AG09319 (cell line): ENCODE data around the gene CCDC142.

ENCODE experiments used
- DNase-seq: peaks from one replicate; pipeline ENCODE4 v3.0.0-alpha.2; 2010; ENCODE audit warnings: low read depth; ENCODE audit errors: extremely low read depth
- TF ChIP-seq, protein P1 (sequence below): IDR thresholded peaks from 2 replicates; pipeline ENCODE4 v1.5.1; 2011; ENCODE audit warnings: low read depth, mild to moderate bottlenecking, inconsistent platforms, low read length, moderate library complexity

Gene CCDC142, protein sequence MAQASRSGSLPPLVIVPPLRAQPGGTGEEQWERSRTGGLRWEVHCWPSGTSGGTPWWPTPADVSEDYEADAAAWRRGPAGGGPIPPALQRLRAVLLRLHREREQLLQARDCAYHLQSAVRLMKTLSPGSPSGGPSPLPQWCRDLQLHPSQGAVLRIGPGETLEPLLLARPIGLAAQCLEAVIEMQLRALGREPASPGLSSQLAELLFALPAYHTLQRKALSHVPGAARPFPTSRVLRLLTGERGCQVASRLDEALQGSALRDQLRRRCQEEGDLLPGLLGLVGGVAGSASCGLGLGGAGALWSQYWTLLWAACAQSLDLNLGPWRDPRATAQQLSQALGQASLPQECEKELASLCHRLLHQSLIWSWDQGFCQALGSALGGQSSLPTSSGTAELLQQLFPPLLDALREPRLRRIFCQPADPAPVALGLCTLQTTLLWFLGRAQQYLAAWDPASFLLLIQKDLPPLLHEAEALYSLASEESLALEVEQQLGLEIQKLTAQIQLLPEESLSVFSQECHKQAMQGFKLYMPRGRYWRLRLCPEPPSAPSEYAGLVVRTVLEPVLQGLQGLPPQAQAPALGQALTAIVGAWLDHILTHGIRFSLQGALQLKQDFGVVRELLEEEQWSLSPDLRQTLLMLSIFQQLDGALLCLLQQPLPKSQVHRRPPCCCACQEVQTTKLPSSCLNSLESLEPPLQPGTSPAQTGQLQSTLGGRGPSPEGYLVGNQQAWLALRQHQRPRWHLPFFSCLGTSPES

DNA sequence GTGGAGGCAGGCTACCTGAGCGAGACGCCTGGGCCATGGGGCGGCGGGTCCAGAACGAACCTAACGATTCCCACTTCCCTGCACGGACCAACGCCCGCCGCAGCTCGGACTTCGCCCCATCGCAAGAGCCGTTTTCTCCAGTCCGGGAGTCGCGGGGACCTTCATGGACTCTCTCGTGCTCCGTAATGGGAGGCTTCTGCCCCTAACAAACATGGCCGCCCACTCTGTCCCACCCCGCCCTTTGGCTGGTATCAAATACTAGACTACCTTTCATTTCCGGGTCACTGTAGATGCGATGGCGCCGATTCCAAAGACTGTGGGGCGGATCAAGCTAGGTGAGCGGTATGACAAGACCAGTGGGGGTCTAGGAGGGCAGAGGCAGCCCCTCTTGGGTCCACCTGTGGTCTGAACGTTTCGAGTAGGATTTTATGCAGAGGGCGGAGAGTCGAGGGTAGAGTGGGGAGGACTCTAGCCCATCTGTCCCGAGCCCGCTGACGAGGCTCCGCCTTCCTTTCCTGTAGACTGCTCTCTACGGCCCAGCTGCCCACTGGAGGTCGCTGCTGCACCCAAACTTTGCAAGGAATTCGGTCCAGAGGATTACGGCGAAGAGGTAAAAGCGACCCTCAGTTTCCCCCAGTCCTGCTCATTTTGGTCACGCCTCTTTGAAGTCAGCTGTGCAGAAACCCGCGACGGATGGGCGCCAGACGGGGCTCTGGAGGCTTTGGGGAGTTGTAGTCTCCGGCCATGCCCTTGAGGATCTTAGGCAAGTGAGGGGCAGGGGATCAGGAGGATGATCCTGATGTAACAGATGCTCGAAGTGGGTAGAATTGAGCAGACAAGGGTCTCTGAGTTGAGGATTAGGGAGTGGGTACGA, at the start of gene CCDC142, which contains the start of gene TTC31:
TSS of gene CCDC142 (minus strand) at position 198 of the 874 bp plus-strand sequence. CDS start at position 37, 161 bp downstream.
TSS of gene TTC31 (plus strand) at position 281 of the 874 bp plus-strand sequence. CDS start at position 296, 15 bp downstream.
- DNase-seq, result peak; percentile 82
- TF ChIP-seq, protein P1, sequence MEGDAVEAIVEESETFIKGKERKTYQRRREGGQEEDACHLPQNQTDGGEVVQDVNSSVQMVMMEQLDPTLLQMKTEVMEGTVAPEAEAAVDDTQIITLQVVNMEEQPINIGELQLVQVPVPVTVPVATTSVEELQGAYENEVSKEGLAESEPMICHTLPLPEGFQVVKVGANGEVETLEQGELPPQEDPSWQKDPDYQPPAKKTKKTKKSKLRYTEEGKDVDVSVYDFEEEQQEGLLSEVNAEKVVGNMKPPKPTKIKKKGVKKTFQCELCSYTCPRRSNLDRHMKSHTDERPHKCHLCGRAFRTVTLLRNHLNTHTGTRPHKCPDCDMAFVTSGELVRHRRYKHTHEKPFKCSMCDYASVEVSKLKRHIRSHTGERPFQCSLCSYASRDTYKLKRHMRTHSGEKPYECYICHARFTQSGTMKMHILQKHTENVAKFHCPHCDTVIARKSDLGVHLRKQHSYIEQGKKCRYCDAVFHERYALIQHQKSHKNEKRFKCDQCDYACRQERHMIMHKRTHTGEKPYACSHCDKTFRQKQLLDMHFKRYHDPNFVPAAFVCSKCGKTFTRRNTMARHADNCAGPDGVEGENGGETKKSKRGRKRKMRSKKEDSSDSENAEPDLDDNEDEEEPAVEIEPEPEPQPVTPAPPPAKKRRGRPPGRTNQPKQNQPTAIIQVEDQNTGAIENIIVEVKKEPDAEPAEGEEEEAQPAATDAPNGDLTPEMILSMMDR, result peak; percentile 91

DNA sequence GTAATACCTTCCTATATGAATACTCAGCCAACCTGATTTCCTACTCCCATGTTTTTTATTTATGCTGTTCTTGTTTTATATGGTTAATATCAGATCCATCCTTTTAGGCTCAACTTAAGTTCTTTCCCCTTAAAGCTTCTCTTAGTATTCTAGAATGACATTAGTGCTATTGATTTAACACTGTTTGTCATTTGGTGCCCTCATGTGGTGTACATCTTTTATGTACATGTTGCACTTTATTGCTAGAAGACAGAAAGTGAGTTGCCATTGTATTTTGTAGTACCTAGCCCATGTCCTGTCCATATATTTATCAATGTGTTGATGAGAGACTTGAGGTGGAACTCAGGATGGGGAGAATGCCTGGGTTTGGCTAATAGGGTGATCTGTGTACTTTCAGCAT, 49.4 kb upstream of the CCDC142 start:
- no peak for DNase-seq
- TF ChIP-seq, protein P1, result peak; percentile 29

DNA sequence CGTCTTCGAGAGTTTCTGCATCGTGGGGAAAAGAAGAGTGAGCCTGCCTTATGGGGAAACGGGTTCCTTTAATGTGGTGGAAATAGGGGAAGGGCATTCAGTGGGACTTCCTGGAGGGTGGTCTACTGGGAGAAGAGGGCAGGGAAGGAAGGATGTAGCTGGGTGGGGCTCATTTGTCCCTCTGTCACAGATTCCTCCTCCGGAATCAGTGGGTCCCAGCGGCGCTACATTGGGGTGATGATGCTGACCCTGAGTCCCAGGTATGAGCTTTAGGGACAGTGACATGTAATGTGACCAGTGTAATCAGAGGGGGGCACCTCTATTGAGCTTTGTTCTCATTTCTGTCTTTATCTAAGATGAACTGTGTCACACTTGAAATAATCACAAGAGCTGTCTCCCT, 48.9 kb upstream of the CCDC142 start:
- TF ChIP-seq, protein P1, result no peak
- DNase-seq, result no peak

DNA sequence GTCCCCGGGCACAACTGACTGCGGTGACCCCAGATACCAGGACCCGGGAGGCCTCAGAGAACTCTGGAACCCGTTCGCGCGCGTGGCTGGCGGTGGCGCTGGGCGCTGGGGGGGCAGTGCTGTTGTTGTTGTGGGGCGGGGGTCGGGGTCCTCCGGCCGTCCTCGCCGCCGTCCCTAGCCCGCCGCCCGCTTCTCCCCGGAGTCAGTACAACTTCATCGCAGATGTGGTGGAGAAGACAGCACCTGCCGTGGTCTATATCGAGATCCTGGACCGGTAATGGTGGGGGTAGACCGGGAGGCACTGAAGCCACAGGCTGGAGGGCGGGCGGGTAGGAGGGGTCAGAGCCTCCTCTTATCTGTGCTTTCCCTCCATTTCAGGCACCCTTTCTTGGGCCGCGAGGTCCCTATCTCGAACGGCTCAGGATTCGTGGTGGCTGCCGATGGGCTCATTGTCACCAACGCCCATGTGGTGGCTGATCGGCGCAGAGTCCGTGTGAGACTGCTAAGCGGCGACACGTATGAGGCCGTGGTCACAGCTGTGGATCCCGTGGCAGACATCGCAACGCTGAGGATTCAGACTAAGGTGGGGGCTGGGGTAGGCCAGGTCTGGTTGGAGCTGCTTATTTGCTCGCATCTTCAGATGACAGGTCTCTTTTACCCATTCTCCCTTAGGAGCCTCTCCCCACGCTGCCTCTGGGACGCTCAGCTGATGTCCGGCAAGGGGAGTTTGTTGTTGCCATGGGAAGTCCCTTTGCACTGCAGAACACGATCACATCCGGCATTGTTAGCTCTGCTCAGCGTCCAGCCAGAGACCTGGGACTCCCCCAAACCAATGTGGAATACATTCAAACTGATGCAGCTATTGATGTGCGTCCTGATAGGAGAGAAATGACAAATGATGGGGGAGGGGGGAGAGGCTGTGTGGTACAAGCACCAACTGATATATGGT, 47.7 kb upstream of the CCDC142 start:
- no peak for DNase-seq

DNA sequence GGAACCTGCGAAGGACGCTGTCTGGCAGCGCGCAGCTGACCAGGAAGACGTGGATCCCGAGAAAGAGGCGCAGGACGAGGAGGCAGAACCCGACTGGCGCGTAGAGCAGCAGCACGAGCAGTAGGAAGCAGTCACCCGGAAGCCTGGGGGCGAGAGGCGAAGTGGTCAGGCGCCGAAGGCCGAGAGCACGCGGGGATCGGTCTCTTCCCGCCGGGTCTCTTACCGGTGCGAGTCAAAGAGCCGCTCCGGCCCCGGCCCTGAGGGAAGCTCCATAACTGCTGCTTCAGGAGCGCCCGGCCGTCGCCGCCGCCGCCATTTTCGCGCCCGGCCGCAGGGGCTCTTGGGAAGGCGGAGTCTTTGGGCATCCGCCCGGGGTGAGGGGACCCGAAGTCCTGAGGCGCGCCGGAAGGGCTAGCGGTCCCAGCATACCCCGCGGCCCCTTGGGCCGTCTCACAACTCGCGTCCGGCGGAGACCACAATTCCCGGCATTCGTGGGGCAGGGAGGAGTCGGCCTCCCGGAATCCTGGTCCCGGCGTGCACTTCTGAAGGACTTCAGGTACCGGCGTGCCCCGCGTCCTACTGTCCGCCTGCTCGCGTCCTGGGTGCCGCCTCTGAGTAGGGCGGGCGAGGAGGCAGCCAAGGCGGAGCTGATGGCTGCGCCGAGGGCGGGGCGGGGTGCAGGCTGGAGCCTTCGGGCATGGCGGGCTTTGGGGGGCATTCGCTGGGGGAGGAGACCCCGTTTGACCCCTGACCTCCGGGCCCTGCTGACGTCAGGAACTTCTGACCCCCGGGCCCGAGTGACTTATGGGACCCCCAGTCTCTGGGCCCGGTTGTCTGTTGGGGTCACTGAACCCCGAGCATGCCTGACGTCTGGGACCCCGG, 46.8 kb upstream of the CCDC142 start, which contains the start of the genes AUP1 and HTRA2:
TSS of gene AUP1 (minus strand) at position 350 of the 882 bp plus-strand sequence. CDS start at position 273, 77 bp downstream.
TSS of gene HTRA2 (plus strand) at position 577 of the 882 bp plus-strand sequence. CDS start at position 651, 74 bp downstream.
- TF ChIP-seq, protein P1, result no peak
- DNase-seq, result peak; percentile 98

More for the DNA sequence above, 47.7 kb upstream of the CCDC142 start:
- TF ChIP-seq, protein P1, result no peak
